Stimulated activated CD4-positive, alpha-beta T cell treated with anti-CD3 and anti-CD28 coated beads, Interleukin-2, amount 100 ng/mL, for 4 hours (primary cell): ENCODE measurements around the gene OASL.
"Not testable (repeated sequence)": the region's sequence is repeated elsewhere in the genome, so short reads cannot be mapped to it uniquely, and the experiment has no call there.

Experiments used
- DNase-seq: peaks from one replicate; pipeline ENCODE4 v3.0.0-alpha.2; 2020; ENCODE audit warnings: low read depth

Gene OASL

DNA sequence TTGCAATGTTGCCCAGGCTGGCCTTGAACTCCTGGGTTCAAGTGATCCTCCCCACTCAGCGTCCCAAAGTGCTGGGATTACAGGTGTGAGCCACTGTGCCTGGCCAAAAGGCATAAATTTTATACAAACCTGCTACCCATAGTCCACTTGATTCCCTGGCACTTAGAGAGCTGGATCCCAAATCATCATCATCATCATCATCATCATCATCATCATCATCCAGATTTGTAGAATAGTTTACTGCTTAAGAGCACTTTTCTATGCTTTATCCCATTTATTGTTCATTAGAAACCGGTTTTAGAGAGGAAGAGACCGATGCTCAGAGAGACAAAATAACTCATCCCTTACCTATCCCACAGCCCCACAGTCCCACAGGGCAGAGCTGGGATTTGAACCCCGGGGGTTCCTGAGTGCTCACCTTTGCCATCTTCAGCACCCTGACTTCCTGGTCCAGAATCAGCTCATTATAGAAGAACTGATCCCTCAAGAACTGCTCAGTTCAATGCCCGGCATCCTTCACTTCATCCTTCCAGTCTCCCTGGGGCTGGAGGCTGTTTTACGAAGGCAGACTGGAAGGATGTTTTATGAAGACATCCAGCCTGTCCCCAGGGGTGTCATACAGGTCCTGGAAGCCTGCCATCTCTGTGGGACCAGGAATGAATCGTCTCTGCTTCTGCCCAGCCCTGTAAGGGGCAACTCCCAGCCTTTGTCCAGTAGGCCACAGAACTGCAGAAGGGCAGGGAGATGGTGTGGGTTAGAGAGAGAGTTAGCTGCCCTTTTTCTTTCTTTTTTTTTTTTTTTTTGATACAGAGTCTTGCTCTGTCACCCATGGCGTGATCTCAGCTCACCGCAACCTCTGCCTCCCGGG lies 20.2 kb upstream of the OASL start:
- no peak for DNase-seq

DNA sequence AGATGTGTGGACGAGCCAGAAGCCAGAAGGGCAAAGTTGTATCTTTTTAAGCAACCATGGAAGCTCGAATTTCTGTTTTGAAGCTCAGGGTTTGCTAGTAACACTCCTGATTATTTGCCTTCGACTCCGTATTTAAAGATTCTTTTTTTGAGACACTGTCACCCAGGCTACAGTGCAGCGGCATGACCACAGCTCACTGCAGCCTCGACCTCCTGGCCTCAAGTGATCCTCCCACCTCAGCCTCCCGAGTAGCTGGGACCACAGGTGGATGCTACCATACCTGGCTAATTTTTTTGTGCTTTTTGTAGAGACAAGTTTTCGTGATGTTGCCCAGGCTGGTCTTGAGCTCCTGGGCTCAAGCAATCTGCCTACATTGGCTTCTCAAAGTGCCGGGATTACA lies 18.7 kb upstream of the OASL start:
- no peak for DNase-seq

DNA sequence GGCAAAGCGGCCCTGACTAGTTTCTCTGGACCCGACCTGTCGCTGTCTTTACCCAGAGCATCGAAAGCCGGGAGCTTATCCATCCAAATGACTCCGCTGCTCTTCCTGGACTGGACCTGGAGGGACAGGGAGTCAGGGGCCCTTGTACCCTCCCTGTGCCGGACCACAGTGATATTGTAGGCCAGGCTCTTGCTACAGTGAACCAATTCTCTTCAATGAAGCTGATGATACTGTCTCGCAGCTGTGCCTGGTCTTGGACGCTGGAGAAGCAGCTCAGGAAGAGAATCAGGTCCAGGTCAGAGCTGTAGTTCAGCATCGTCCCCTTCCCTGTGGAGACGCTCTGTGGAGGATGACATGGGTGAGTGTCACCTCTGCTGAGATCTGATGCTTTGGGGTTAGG lies 14.7 kb upstream of the OASL start:
- no peak for DNase-seq

DNA sequence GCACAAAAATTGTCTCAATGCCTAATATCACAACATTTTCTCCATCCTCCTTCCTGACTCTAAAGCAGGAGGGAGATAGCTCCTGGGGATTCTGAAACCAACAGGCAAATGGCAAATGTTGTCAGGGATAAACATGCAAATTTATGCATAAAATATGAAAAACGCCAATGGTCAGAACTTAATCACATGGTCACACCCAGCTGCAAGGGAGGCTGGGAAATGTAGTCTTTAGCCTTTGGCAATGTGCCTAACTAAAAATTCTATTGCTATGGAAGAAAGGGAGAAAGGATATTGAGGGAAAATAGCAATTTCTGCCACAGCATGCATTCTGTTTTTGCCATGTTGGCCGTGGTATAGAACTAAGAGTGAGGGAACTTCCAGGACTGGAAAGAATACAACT lies 11.7 kb upstream of the OASL start:
- no peak for DNase-seq

DNA sequence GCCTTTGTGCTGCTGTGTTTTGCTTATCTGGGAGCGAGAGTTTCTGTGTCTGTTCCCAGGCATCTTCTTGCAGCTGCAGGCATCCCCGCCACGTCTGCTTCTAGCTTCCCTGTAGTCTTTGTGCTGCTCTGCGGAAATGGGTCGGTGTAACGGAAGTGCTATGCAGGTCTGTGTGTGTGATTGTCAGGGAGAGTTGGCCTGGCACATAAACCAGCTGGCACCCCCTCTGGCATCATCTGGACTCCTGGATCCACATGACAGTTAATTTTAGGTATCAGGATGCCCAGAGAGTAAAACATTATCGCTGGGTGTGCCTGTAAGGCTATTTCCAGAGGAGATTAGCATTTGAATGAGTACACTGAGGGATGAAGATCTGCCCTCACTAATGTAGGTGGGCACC lies 9.4 kb upstream of the OASL start:
- DNase-seq: no peak

DNA sequence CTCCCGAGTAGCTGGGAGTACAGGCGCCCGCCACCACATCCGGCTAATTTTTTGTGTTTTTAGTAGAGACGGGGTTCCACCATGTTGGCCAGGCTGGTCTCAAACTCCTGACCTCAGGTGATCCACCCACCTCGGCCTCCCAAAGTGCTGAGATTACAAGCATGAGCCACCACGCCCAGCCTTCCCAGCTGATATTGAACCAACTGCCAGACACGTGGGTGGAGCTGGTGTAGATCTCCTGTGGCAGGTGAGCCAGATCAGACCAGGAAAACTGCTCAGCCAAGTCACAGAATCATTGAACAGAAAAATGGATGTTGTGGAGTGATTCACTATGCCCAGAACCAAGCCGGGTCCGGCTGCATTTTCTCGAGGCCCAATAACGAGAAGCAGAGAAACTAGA lies 8.4 kb upstream of the OASL start:
- not testable (repeated sequence) for DNase-seq

DNA sequence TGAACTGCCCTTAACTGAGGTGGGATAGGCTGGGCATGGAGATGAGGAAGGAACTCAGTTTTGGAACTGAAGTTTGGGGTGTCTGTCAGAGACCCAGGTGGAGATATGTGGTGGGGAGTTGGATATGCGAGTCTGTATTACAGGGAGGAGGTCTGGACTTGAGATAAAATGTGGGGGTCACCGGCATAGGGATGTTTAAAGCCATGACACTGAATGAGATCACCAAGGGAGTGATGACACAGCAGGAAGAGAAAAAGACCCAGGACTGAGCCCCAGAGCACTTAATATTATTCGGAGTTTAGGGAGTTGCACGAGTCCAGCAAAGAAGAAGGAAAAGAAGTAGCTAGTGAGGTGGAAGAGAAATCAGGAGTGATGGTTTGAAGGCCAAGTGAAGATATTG lies 4.0 kb upstream of the OASL start:
- DNase-seq: no peak

DNA sequence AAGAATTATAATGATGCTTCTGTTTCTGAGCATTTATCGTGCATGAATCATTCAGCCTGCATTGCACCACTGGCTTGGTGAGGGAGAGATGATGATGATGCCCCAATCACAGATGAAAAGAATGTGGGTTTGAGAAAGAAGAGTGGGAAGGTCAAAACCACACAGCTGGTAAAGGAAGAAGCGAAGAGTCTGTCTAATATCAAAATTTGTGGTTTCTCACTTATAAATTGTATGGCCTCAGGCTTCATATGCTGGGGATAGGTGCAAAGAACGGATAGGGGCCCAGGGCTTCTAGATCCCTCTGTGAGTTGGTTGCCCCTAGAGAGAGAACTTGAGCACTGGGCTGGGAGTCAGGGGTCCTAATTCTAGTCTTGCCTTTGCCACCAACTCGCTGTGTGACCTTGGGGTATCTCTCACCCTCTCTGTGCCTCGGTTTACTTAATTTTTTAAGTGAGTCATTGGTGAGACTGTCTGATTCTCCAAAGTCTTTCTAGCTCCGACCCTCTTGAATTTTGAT lies 2.2 kb downstream of the OASL start:
- DNase-seq: peak; percentile 28

DNA sequence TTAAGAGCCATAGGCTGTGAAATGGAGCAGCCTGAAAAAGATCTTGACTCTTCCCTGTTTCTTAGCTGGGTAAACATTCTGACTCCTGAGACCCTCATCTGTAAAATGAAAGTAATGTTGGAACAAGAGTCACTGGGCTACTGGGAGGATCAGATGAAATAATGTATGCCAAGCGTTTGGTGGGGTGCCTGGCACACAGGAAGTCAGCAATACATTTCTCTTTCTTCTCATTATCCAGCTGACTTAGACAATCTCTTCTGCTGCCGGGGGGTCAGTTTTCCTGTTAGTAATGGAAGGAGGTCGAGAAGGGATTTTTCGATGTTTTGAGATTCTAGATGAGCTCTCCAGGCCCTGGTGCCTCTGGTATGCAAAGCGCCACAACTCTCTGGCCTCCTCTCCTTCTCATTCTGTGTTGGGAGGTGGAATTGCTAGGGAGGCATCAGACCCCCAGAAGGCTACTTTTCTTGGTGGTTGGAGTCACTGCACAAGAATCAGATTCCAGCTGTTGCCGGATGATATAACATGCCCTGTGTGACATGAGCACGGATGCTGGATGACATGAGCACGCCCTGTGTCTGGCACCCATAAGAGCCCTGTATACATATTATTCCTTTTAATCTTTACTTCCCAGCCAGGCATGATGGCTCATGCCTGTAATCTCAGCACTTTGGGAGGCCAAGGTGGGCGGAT lies 4.3 kb downstream of the OASL start:
- DNase-seq: no peak

DNA sequence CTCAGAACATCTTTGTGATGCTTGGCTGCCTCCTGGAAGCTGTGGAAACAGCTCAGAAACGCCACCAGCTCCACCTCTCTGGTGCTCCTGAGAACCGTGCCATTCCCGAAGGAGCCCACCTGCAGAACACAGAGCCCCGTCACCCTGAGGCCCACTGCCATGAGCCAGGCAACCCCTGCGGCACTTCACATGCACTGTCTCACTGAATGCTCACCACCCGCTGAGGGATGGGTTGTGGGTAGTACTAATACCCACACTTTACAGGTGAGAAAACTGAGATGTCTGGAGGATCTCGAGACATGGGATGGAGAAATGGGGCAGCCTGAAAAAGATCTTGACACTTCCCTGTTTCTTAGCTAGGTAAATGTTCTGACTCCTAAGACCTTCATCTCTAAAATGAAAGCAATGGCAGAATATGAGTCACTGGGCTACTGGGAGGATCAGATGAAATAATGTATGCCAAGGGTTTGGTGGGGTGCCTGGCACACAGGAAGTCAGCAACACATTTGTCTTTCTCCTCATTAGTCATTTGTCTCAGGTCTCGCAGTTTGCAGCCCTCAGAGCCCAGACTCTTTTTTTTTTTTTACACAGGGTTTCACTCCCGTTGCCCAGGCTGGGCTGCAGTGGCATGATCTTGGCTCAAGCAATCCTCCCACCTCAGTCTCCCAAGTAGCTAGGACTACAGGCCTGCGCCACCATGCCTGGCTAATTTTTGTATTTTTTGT lies 5.3 kb downstream of the OASL start:
- DNase-seq: peak; percentile 62

DNA sequence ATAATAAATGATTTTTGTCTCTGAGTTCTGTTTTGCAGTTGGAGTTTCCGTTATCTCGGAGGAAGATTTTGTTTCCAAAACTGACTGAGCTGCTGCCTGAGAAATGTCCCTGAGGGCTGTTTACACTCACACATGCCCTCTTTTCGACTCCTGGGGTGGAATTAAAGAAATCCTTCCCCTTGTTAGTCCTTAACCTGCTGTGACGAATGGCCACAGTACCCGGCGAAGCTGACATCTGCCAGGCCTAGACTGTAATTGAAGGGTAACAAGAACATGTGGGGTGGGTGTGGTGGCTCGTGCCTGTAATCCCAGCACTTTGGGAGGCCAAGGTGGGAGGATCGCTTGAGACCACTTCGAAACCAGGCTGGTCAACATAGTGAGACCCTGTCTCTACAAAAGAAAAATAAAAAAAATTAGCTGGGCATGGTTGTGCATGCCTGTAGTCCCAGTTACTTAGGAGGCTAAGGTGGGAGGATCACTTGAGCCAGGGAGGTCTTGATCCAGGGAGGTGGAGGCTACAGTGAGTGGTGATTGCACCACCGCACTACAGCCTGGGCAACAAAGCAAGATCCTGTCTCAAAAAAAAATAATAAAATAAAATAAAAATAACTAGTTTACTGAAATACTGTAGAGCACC lies 8.4 kb downstream of the OASL start:
- DNase-seq: no peak

DNA sequence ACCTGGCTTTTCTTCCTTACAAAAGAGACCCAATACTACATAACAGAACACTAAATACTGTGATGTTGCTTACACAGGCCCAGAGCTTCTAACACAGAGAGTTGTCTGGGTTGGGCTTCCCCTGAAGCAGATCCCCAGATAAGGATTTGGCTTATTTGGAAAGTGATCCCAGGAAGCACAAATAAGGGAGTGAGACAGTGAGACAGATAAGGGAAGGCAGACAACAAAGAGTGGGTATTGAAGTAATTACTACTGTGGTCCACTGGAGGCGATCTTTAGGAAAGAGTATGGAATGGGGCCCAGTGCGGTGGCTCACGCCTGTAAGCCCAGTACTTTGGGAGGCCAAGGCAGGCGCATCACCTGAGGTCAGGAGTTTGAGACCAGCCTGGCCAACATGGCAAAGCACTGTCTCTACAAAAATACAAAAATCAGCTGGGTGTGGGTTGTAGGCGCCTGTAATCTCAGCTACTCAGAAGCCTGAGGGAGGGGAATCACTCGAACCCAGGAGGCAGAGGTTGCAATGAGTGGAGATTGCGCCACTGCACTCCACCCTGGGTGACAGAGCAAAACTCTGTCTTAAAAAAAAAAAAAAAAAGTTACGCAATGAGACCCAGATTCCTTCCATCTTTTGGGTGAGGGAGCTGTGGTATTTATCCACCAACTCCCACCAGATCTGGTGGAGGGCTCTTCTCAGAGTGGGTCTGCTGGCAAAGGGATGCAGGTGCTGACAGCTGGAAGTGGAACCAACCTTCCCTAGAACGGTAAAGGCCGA lies 12.6 kb downstream of the OASL start:
- no peak for DNase-seq

DNA sequence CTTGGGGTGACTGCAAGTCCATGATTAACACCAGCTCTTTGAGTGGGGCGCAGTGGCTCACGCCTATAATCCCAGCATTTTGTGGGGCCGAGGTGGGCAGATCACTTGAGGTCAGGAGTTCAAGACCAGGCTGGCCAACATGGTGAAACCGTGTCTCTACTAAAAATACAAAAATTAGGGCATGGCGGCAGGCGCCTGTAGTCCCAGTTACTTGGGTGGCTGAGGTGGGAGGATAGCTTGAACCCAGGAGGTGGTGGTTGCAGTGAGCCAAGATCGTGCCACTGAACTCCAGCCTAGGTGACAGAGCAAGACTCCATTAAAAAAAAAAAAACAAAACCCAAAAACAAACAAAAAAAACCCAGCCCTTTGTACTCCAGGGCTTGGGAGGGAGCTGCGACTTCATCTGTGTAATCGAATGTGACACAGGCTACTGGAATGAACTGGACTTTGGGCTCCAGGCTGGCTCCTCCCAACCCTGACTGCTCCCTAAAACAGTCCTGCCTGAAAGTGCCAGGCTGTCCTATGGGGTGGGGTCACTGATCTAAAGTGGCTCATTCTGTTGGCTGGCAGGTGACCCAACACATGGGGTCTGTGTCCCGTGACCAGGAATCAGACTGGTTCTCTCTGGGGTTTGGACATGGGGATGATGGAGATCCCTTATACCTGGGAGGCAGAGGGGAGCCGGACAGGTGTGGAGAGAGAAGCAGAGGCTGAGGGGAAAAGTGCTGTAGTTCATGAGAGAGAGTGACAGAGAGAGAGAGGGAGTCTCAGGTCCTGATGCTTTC lies 13.4 kb downstream of the OASL start:
- DNase-seq: no peak

DNA sequence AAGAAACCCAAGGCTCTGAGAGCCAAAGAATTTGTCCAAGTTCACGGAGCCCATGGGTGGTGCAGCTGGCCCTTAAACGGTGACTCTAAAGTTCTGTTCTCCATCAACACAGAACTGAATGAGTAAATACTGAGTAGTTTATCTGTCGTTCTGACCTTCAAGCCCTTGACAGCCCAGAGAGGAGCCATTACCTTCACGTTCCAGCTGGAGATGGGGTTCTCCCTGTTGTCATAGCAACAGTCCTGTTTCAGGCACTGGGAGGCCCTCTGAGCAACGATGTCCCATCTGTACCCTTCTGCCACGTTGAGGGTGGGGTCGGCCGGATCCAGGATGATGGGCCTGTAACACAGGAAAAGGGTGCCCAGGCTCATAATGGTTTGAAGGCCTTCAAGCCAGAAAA lies 15.2 kb downstream of the OASL start:
- no peak for DNase-seq

DNA sequence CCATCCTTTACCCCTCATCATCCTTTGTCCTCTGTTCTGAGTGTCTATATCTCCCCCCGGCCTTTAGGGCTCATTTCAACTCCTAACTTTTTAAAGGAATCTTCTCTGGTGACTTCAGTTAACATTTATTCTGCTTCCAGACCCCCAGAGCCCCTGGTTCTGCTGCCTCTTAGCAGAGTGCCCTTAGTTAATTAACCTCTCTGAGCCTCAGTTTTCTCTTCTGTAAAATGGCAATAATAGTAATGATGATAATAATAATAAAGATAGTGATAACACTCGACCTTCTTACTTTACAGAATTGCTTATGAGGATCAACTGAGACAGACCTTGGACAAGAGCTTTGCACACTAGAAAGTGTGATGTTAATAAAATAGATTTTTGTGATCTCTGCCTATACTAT lies 16.3 kb downstream of the OASL start:
- DNase-seq: no peak

DNA sequence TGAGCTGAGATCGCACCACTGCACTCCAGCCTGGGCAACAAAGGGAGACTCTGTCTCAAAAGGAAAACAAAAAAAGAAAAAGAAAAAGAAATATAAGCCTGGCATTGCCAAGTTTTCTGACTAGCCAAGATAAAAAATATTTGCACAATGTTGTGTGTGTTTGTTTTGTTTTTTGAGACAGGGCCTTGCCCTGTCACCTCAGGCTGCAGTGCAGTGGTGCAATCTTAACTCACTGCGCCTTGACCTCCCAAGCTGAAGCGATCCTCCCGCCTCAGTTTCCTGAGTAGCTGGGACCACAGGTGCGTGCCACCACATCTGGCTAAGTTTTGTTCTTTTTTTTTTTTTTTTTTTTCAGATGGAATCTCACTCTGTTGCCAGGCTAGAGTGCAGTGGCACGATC lies 17.3 kb downstream of the OASL start:
- no peak for DNase-seq

DNA sequence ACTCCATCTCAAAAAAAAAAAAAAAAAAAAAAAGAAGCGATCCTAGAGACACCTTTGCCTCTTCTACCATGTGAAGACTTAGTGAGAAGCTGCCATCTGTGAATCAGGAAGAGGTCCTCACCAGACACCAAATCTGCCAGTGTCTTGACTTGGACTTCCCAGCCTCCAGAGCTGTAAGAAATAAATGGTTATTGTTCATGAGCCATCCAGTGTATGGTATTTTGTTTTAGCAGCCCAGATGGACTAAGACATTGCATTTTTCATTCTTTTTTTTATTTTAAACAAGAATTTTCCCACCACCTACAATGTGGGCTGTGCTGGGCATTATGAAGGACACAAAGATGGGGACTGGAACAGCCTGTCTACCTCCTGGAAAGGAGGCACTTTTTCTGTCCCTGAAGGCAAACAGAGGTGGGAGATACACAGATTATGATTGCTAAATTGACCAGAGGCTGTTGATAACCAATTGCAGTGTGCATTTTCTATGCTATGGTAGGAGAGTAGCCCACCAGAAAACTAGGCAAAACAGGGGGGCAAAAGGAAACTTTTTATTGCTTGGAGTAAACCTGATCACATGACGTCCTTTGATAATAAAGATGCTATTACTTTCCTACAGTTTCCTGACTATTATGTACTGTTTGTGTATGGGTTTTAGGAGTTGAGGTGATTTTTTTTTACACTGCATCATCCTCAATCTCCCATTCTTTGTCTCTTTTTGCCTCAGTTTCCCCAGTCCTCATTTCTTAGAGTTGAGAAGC lies 20.0 kb downstream of the OASL start:
- DNase-seq: no peak

DNA sequence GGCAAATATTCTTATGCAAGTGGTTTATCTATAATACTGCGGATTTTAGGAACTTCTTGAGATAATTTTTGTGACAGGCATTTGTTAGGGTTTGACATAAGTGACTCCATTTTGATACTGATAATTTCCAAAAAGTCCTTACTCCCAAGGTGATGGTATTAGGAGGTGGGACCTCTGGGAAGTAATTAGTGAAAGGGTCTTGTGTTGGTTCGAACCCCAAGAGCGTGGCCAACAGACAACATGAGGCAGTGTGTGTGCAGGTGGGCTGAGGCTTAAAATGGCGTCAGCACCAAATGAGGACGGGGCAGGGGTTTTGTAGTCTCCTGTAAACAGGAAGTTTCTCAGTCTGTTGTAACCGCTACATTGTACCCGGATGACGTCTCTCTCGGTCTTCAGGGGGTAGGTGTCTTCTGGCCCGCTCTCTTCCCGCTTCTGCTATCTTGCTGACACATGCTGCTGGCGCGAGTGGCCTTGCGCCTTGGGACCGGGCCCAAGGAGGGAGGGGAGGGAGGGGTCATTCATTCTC lies 21.0 kb downstream of the OASL start:
- no peak for DNase-seq
